GM12872 (cell line): ENCODE results near the gene CXCR3.

ENCODE experiments used
- TF ChIP-seq, protein P1 (sequence below): IDR thresholded peaks from 3 replicates; pipeline ENCODE4 v1.5.1; 2011; ENCODE audit warnings: low read depth, mild to moderate bottlenecking, low read length, moderate library complexity; ENCODE audit not compliant: insufficient read depth

Gene CXCR3

DNA sequence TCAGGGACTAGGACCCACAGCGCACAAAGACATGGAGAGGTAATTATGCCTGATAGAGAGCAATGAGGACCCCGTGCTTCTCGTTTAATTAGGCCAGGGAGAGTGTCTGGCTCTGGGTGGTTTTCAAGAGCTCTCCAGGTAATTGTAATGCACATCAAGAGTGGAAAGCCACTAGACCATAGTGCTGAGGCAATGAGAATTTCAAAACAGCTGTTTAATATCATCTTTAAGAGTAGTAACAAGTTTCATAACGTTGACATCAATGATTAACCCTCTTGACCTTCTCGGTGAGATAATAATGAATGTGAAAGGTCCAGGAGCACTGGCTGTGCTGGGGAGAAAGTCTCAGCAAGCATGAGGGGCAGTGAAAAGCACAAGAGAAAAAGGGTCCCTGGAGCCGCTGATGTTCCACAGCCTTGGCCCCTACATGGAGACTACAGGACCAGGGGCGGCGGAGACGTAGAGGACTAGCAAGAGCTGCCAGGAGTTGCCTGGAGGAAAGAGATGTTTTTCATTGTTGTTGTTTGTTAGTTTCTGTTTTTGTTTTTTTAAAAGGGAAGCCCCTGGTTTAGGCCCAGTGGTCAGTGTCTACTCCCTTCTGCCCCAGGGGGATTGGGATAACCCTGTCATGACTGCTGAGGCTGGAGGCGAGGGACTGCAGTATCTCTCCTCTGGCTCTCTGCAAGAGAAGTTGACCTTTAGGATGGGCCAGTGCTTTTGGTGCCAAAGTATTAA is 14.8 kb upstream of the CXCR3 start:
- TF ChIP-seq, protein P1, sequence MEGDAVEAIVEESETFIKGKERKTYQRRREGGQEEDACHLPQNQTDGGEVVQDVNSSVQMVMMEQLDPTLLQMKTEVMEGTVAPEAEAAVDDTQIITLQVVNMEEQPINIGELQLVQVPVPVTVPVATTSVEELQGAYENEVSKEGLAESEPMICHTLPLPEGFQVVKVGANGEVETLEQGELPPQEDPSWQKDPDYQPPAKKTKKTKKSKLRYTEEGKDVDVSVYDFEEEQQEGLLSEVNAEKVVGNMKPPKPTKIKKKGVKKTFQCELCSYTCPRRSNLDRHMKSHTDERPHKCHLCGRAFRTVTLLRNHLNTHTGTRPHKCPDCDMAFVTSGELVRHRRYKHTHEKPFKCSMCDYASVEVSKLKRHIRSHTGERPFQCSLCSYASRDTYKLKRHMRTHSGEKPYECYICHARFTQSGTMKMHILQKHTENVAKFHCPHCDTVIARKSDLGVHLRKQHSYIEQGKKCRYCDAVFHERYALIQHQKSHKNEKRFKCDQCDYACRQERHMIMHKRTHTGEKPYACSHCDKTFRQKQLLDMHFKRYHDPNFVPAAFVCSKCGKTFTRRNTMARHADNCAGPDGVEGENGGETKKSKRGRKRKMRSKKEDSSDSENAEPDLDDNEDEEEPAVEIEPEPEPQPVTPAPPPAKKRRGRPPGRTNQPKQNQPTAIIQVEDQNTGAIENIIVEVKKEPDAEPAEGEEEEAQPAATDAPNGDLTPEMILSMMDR: no peak

GRCh38 chrX:71629467-71629866 is 11.2 kb upstream of the CXCR3 start:
- TF ChIP-seq, protein P1: no peak

DNA sequence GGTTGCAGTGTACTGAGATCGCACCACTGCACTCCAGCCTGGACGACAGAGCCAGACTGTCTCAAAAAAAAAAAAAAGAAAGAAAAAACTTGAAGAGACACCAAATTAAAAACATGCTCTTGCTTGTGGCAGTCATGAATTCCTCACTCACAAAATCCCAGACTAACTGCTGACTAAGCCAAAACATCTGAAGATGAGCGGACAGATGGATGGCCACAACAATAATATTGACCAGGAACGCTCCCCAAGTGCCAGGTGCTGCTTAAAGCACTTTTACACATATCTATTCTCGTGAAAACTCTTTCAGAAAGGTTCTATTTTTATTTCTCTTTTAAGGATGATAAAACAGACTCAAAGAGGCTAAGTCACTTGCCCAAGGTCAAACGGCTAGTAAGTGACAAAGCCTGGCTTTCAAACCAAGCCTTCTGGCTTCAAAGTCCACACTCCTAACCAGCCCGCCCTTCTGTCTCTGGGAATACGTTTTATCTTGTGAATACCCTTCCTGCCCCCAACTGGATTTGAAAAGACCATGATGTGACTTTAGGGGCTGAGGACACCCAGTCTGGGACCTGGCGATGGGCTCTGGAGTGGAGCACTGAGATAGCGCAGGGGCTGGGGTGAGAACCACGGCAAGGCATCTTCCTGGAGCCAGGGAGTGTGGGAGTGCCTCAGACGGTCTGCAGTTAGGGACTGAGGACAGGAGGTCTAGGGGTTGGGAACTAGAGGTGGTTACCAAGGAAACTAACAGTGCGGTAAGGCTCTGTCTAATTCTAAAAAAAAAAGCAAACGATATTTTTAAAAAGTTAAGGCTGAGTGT is 9.5 kb upstream of the CXCR3 start:
- TF ChIP-seq, protein P1: no peak

- TF ChIP-seq, protein P1: no peak
Observed at GRCh38 chrX:71626576-71626975, 8.3 kb upstream of the CXCR3 start.

DNA sequence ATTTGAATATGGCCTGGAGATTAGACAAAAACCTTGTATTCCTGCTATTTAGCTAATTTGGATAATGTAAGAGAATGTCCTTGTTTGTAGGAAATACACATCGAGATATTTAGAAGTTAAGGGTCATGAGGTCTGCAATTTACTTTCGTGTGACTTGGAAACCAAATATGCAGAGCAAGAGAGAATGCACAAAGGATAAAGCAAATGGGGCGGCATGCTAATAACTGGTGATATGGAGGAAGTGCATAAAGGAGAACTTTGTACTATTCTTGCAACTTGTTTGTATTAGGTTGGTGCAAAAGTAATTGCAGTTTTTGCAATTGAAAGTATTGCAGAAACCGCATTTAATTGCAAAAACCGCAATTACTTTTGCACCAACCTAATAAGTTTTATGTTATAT is 7.2 kb upstream of the CXCR3 start:
- TF ChIP-seq, protein P1: no peak

DNA sequence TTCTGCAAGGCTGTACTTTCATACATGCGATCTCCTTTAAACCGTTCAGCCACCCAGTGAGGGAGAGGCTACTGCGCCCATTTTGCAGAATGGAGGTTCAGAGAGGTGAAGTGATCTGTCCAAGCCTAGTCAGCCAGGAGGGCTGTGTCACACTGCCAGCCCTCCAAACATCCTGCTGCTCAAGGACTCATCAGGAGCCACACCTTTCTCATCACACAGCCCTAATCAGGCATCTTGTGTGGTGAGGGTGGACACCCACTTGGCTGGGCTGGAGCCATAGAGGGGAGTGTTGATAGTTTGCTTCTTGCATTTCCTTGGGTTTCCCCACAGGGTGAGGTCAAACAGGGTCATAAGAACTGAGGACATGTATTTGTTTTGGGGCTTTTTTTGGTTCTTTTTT is 5.4 kb upstream of the CXCR3 start:
- TF ChIP-seq, protein P1: no peak

GRCh38 chrX:71622576-71623450 is 4.5 kb upstream of the CXCR3 start:
- TF ChIP-seq, protein P1: peak; percentile 34; the same call in 1 of the 3 replicates
